Measurements from ENCODE around the gene WBP11.
"Not testable (repeated sequence)": the region's sequence is repeated elsewhere in the genome, so short reads cannot be mapped to it uniquely, and the experiment has no call there.

The WBP11 gene

DNA sequence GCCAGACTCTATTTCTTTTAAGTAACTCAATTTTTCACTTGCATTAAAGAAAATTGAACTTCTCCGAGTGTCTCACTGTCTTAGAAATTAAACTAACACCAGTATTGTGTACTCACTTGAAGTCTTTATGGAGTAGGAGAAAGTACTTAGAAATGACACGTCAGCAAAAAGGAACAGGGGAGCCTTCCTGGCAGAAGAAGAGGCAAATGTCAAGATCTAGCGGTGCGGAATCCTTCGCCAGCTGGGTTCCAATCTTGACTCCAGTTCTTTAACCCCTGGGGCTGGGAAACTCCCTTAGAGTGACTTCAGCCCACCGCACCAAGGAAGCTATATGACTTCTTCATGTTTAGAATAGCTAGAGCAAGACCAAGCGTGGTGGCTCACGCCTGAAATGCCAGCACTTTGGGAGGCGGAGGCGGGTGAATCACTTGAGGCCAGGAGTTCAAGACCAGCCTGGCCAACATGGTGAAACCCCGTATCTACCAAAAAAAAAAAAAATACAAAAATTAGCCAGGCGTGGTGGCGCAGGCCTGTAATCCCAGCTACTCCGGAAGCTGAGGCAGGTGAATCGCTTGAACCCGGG lies 34.4 kb downstream of the WBP11 start:
- H3K4me3 ChIP-seq (ENCODE audit: low read length): peak overlapping the region; percentile 91
- peak overlapping the region; percentile 98 for H3K9ac ChIP-seq (ENCODE audit: low read length)
- no peaks in the 10 kb centered on the region for H3K9me3 ChIP-seq (ENCODE audit: insufficient read depth, low read length)
- peak overlapping the region; percentile 95 for H3K27ac ChIP-seq (ENCODE audit: low read length)
- H3K27me3 ChIP-seq (ENCODE audit: low read depth, low read length): no peaks in the 10 kb centered on the region
- H3K4me1 ChIP-seq (ENCODE audit: low read length): peaks cover 22% of the 10 kb centered on the region
- peak overlapping the region; percentile 76 for H3K4me2 ChIP-seq (ENCODE audit: low read length)
- TF ChIP-seq EZH2phosphoT487 (IDR thresholded peaks at IDR 0.05; ENCODE audit: low read depth): no peak
- no peak for TF ChIP-seq CTCF (IDR thresholded peaks at IDR 0.05; ENCODE audit: low read depth, low read length)
- H3K79me2 ChIP-seq (ENCODE audit: low read length): peaks cover 59% of the 10 kb centered on the region
- H4K20me1 ChIP-seq (ENCODE audit: insufficient read depth, low read length): 0 out of 2 replicates have a peak, but pooled peaks cover 2% of the 10 kb centered on the region
- peaks cover 43% of the 10 kb centered on the region for H3K36me3 ChIP-seq (replicated peaks; ENCODE audit: low read depth, low read length)
- H2AFZ ChIP-seq (ENCODE audit: low read depth, low read length): no peak overlapping the region

DNA sequence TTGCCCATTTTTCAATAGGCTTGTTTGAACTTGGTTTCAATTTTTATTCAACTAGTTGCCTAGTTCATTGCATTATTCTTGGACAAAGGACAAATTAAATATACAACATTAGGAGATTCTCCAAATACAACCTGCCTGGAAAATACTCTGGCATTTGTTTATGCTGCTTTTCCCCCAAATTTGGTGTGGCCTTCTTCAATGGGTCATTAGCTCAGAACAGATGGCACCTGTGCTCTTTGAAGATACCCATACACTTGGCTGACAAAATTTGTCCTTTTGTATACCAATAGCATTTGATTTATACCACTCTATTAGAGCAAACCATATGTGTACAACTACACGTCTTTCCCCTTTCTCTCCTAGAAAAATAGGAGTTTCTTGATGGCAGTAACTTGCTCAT lies 35.7 kb downstream of the WBP11 start:
- TF ChIP-seq EZH2phosphoT487 (IDR thresholded peaks at IDR 0.05; ENCODE audit: low read depth) (no peak), CTCF (IDR thresholded peaks at IDR 0.05; ENCODE audit: low read depth, low read length) (no peak)
- H3K4me3 ChIP-seq (ENCODE audit: low read length): no peak overlapping the region
- no peak overlapping the region for H3K4me2 ChIP-seq (ENCODE audit: low read length)

DNA sequence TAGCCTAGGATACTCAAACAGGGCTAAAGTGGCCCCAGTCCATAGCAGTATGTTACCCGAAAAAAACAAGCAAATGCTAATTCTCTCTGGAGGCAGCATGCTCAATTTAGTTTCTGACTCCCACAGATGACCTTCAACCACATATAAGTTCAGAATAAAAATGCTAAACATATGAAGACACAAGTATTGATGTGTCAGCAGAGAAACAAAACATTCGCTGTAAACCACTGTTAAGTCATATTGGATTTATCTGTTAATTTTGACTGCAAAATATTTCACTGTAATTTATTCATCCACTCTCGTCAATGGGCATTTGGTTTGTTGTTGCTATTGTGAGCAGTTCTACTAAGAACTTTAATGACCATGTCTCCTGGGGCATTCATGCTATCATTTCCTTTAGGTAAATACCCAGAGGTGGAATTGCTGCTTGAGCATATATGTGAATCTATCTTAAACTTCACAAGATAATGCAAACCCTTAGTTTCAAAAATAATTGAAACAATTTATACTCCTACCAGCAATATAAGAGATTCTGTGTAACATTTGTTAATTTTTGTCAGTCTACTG lies 36.5 kb downstream of the WBP11 start:
- Histone ChIP-seq H3K4me2 (ENCODE audit: low read length) (no peak overlapping the region), H4K20me1 (ENCODE audit: insufficient read depth, low read length) (0 out of 2 replicates have a peak, but pooled peaks cover 2% of the 10 kb centered on the region), H3K4me3 (ENCODE audit: low read length) (no peak overlapping the region), H2AFZ (ENCODE audit: low read depth, low read length) (no peak overlapping the region), H3K27ac (ENCODE audit: low read length) (no peak overlapping the region), H3K36me3 (replicated peaks; ENCODE audit: low read depth, low read length) (peaks cover 61% of the 10 kb centered on the region), H3K4me1 (ENCODE audit: low read length) (peaks cover 12% of the 10 kb centered on the region), H3K9me3 (ENCODE audit: insufficient read depth, low read length) (no peaks in the 10 kb centered on the region), H3K79me2 (ENCODE audit: low read length) (peaks cover 61% of the 10 kb centered on the region), H3K27me3 (ENCODE audit: low read depth, low read length) (no peaks in the 10 kb centered on the region), H3K9ac (ENCODE audit: low read length) (no peak overlapping the region)
- TF ChIP-seq CTCF (IDR thresholded peaks at IDR 0.05; ENCODE audit: low read depth, low read length) (no peak), EZH2phosphoT487 (IDR thresholded peaks at IDR 0.05; ENCODE audit: low read depth) (no peak)

More for the DNA sequence above, 35.7 kb downstream of the WBP11 start:
- Histone ChIP-seq H3K9me3 (ENCODE audit: insufficient read depth, low read length) (no peaks in the 10 kb centered on the region), H3K27ac (ENCODE audit: low read length) (no peak overlapping the region), H3K27me3 (ENCODE audit: low read depth, low read length) (no peaks in the 10 kb centered on the region), H2AFZ (ENCODE audit: low read depth, low read length) (no peak overlapping the region), H3K9ac (ENCODE audit: low read length) (no peak overlapping the region), H3K4me1 (ENCODE audit: low read length) (peaks cover 17% of the 10 kb centered on the region), H3K79me2 (ENCODE audit: low read length) (peaks cover 61% of the 10 kb centered on the region), H3K36me3 (replicated peaks; ENCODE audit: low read depth, low read length) (peaks cover 53% of the 10 kb centered on the region), H4K20me1 (ENCODE audit: insufficient read depth, low read length) (0 out of 2 replicates have a peak, but pooled peaks cover 2% of the 10 kb centered on the region)

DNA sequence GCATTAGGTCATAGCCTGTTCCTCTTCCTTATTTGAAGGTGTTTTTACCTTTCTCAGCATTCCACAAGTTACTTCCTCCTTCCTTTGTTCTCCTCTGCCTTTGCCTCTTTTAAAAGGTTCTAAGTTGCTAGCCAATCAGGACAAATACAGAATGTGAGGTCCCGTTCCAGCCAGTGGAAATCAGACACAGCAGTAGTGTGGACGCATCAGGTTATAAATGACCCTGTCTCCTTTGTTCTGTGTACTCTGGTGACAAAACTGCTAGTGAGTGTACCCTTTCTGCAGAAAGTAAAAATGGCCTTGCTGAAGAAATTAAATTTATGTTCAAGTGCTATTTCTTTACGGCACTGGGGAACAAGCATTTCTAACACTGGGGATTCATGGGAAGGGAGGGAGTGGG lies 37.3 kb downstream of the WBP11 start:
- not testable (repeated sequence) for H3K4me2 ChIP-seq (ENCODE audit: low read length); H3K4me1 ChIP-seq (ENCODE audit: low read length); H3K9ac ChIP-seq (ENCODE audit: low read length); H4K20me1 ChIP-seq (ENCODE audit: insufficient read depth, low read length); H3K9me3 ChIP-seq (ENCODE audit: insufficient read depth, low read length); H3K4me3 ChIP-seq (ENCODE audit: low read length); H3K27ac ChIP-seq (ENCODE audit: low read length); H2AFZ ChIP-seq (ENCODE audit: low read depth, low read length); H3K27me3 ChIP-seq (ENCODE audit: low read depth, low read length)
- Histone ChIP-seq H3K79me2 (ENCODE audit: low read length) (peaks cover 61% of the 10 kb centered on the region), H3K36me3 (replicated peaks; ENCODE audit: low read depth, low read length) (peaks cover 64% of the 10 kb centered on the region)

Data from OCI-LY3 (cell line).